Mesenchymal stem cell (in vitro differentiated cells and primary cell): Measurements from ENCODE around the gene SETSIP.
"Not testable (repeated sequence)": the region's sequence is repeated elsewhere in the genome, so short reads cannot be mapped to it uniquely, and the experiment has no call there.

Source experiments
- DNase-seq: peaks from one replicate; pipeline ENCODE4 v3.0.0-alpha.2; 2013
- H2AFZ ChIP-seq: one replicate; pipeline ENCODE4 v1.6.1; 2013; ENCODE audit warnings: low read depth, mild to moderate bottlenecking, control low read depth, inconsistent platforms, low read length, moderate library complexity
- H2AK5ac ChIP-seq: 2 replicates; pipeline ENCODE4 v1.6.1; 2013; ENCODE audit warnings: low read length, moderate library complexity, mild to moderate bottlenecking, inconsistent platforms; ENCODE audit not compliant: severe bottlenecking
- H2BK120ac ChIP-seq: one replicate; pipeline ENCODE4 v1.6.1; 2013; ENCODE audit warnings: low read depth, mild to moderate bottlenecking, inconsistent platforms, low read length, moderate library complexity
- H2BK12ac ChIP-seq, 2 experiments: one replicate each; pipeline ENCODE4 v1.6.1; 2013; ENCODE audit warnings: inconsistent platforms in 2 of 2, low read length in 2 of 2, mild to moderate bottlenecking in 2 of 2, moderate library complexity in 2 of 2, control low read depth in 1 of 2
- H2BK15ac ChIP-seq: one replicate; pipeline ENCODE4 v1.6.1; 2013; ENCODE audit warnings: mild to moderate bottlenecking, low read depth, inconsistent platforms; ENCODE audit not compliant: poor library complexity, severe bottlenecking
- H2BK5ac ChIP-seq: 2 replicates; pipeline ENCODE4 v1.6.1; 2013; ENCODE audit warnings: low read depth, mild to moderate bottlenecking, low read length, control low read depth, inconsistent platforms; ENCODE audit not compliant: poor library complexity, severe bottlenecking
- H3K14ac ChIP-seq, 2 experiments: one replicate each; pipeline ENCODE4 v1.6.1; 2013; ENCODE audit warnings: inconsistent platforms in 2 of 2, low read length in 2 of 2, control low read depth in 1 of 2, mild to moderate bottlenecking in 1 of 2, moderate library complexity in 1 of 2
- H3K18ac ChIP-seq, 2 experiments: one replicate each; pipeline ENCODE4 v1.6.1; 2013; ENCODE audit warnings: inconsistent platforms in 2 of 2, low read length in 2 of 2, control low read depth in 1 of 2, low read depth in 1 of 2, mild to moderate bottlenecking in 1 of 2
- H3K23ac ChIP-seq, 2 experiments: one replicate each; pipeline ENCODE4 v1.6.1; 2013; ENCODE audit warnings: inconsistent platforms in 2 of 2, low read length in 2 of 2, mild to moderate bottlenecking in 2 of 2, moderate library complexity in 2 of 2, control low read depth in 1 of 2
- H3K27ac ChIP-seq: 2 replicates; pipeline ENCODE4 v1.5.1; 2013; ENCODE audit warnings: mild to moderate bottlenecking, moderate library complexity, low read length, control low read depth, inconsistent platforms; ENCODE audit not compliant: poor library complexity, severe bottlenecking
- H3K27me3 ChIP-seq, 2 experiments: 2 replicates each; pipeline versions ENCODE4 v1.6.1 to v1.7.0; 2013; ENCODE audit warnings: low read length in 2 of 2, mild to moderate bottlenecking in 2 of 2, moderate library complexity in 2 of 2, control low read depth in 1 of 2, inconsistent platforms in 1 of 2; ENCODE audit not compliant: control insufficient read depth in 1 of 2, insufficient read depth in 1 of 2
- H3K36me3 ChIP-seq, 2 experiments: 2 replicates each; pipeline versions ENCODE4 v1.6.1 to v1.7.0; 2013; ENCODE audit warnings: low read length in 2 of 2, control low read depth in 1 of 2, inconsistent platforms in 1 of 2, low read depth in 1 of 2, mild to moderate bottlenecking in 1 of 2; ENCODE audit not compliant: insufficient read depth in 2 of 2, control insufficient read depth in 1 of 2
- H3K4ac ChIP-seq, 2 experiments: one replicate each; pipeline ENCODE4 v1.6.1; 2013; ENCODE audit warnings: inconsistent platforms in 2 of 2, low read length in 2 of 2, mild to moderate bottlenecking in 2 of 2, moderate library complexity in 2 of 2, control low read depth in 1 of 2, low read depth in 1 of 2
- H3K4me1 ChIP-seq: 2 replicates; pipeline ENCODE4 v1.6.1; 2013; ENCODE audit warnings: low read depth, low read length, control low read depth; ENCODE audit not compliant: control insufficient read depth, insufficient read depth
- H3K4me2 ChIP-seq: 2 replicates; pipeline ENCODE4 v1.6.1; 2013; ENCODE audit warnings: low read length, mild to moderate bottlenecking, inconsistent platforms; ENCODE audit not compliant: poor library complexity, severe bottlenecking
- H3K4me3 ChIP-seq, 2 experiments: 2 replicates each; pipeline versions ENCODE4 v1.5.1 to v1.7.0; 2013; ENCODE audit warnings: low read length in 2 of 2, mild to moderate bottlenecking in 2 of 2, control low read depth in 1 of 2, low read depth in 1 of 2; ENCODE audit not compliant: insufficient read depth in 1 of 2
- H3K79me1 ChIP-seq: replicated peaks from 2 replicates; pipeline ENCODE4 v1.6.1; 2013; ENCODE audit warnings: mild to moderate bottlenecking, control low read depth, low read length, inconsistent platforms; ENCODE audit not compliant: poor library complexity, severe bottlenecking
- H3K9ac ChIP-seq: 2 replicates; pipeline ENCODE4 v1.7.0; 2013; ENCODE audit warnings: mild to moderate bottlenecking, low read length, moderate library complexity
- H3K9me3 ChIP-seq: 2 replicates; pipeline ENCODE4 v1.7.0; 2013; ENCODE audit warnings: mild to moderate bottlenecking, low read length; ENCODE audit not compliant: control insufficient read depth
- H4K8ac ChIP-seq: one replicate; pipeline ENCODE4 v1.6.1; 2013; ENCODE audit warnings: inconsistent platforms, mild to moderate bottlenecking, low read length, moderate library complexity
- H4K91ac ChIP-seq: one replicate; pipeline ENCODE4 v1.6.1; 2013; ENCODE audit warnings: mild to moderate bottlenecking, low read length, inconsistent platforms
- WGBS: methylation state at CpG from one replicate; pipeline ENCODE4 v1.1.7; 2013; ENCODE audit warnings: mixed read lengths; 5-methylcytosine and 5-hydroxymethylcytosine counted together

SETSIP gene

DNA sequence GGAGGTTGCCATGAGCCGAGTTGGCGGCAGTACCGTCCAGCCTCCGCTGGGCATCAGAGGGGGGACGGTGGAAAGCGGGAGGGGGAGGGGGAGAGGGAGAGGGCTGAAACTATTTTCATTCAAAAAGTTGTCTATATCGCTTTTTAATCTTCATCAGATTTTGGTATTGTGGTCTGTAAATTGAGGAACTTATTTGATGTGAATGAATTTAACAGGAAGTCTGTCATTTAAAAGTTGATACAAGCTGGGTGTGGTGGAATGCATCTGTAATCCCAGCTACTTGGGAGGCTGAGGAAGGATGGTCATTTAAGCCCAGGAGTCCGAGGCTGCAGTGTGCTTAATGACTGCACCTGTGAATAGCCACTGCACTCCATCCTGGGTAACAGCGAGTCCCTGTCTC lies 48.4 kb downstream of the SETSIP start:
- Histone ChIP-seq H3K36me3 (no peaks in the 10 kb centered on the region), H2BK120ac (no peak overlapping the region)
- 99% methylated on average over 9 of the region's 9 CpGs for WGBS

DNA sequence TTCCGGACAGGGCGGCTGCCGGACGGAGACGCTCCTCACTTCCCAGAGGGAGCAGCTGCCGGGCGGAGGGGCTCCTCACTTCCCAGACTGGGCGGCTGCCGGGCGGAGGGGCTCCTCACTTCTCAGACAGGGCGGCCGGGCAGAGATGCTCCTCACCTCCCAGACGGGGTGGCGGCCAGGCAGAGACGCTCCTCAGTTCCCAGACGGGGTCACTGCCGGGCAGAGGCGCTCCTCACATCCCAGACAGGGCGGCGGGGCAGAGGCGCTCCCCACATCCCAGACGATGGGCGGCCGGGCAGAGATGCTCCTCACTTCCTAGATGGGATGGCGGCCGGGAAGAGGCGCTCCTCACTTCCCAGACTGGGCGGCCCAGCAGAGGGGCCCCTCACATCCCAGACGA lies 49.2 kb downstream of the SETSIP start:
- not testable (repeated sequence) for H2BK15ac ChIP-seq, H3K18ac ChIP-seq, H2AFZ ChIP-seq, H2BK120ac ChIP-seq, H4K8ac ChIP-seq, H2BK12ac ChIP-seq, DNase-seq, H2BK5ac ChIP-seq, H3K9ac ChIP-seq, H3K79me1 ChIP-seq, H3K14ac ChIP-seq, H3K4ac ChIP-seq, H3K4me2 ChIP-seq, H2AK5ac ChIP-seq, H3K27me3 ChIP-seq, H3K27ac ChIP-seq, H3K36me3 ChIP-seq, H3K4me1 ChIP-seq, H3K4me3 ChIP-seq, H4K91ac ChIP-seq, H3K23ac ChIP-seq, H3K9me3 ChIP-seq
- 96% methylated on average over 25 of the region's 29 CpGs for WGBS

More for the DNA sequence above, 48.4 kb downstream of the SETSIP start:
- Histone ChIP-seq H3K4me1 (peaks cover 6% of the 10 kb centered on the region), H3K18ac (no peak overlapping the region), H3K79me1 (no peaks in the 10 kb centered on the region), H3K4me3 (no peak overlapping the region), H2AK5ac (no peak overlapping the region), H3K14ac (no peak overlapping the region), H3K23ac (no peak overlapping the region), H3K4me2 (no peak overlapping the region), H3K4ac (no peak overlapping the region), H2BK15ac (no peak overlapping the region), H2BK12ac (no peak overlapping the region), H2BK5ac (no peak overlapping the region), H2AFZ (no peak overlapping the region), H3K9me3 (peaks cover 3% of the 10 kb centered on the region), H3K27ac (no peak overlapping the region), H3K9ac (no peak overlapping the region), H4K8ac (no peak overlapping the region), H4K91ac (no peak overlapping the region), H3K27me3 (peaks cover 0 to 7% of the 10 kb centered on the region in 2 experiments)
- no peak for DNase-seq
